Activated gamma-delta T cell treated with Interleukin-2 at 50 U/mL for 16 hours (primary cell): ENCODE measurements around the gene ZNF678.
"Not testable (repeated sequence)": the region's sequence is repeated elsewhere in the genome, so short reads cannot be mapped to it uniquely, and the experiment has no call there.

Experiments
- DNase-seq: peaks from one replicate; pipeline ENCODE4 v3.0.0-alpha.2; 2020

The ZNF678 gene

DNA sequence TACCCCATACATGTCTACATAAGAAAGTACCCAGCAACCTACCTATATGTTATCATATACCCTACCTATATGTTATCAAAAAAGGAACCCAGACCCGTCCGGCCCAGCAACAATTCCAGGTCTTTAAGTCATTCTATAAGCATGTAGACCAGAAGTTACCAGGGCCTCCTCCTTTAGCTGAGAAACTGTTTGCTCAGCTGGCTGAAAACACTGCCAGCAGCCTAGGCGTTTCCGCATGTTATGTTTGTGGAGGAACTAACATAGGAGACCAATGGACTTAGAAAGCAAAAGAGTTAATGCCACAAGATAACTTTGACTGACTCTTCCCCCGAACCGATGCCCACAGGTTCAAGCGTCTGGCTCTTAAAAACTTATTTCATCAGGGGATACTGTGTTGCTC, 7.1 kb upstream of the ZNF678 start:
- DNase-seq: no peak

DNA sequence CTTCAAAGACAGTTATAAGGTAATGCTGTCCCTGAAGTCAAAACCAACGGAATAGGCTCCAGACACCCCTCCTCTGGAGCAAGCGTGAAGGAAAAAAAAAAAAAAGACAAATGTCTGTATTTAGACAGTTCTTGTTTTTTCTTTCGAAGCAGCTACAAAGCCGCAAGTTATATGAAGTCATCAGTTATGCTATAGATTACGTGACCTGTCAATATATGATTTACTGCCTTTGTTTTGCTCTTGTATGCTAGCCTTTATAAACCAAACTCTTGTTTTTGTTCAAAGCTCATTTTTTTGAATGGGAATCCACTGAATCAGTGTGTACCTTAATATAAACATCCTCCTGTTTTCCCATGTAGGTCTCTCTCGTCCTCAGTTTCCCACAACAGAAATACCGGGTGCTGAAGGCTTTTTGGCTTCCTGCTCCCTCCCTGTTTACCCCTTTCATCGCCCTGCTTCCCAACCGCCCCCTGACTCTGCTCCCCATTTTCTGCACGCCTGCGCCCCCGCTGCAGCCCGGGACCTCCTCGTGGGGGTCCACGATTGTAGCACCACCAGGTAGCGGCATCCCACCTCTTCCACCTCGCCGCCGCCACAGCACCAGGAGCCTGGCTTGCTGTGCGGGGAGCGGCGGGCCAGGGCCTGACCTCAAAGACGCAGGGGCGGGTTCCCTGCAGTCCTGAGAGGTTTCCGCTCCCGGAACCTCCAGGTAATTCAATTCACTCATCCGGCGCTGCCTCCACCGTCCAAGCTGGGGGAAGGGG, 5.2 kb upstream of the ZNF678 start:
- no peak for DNase-seq

DNA sequence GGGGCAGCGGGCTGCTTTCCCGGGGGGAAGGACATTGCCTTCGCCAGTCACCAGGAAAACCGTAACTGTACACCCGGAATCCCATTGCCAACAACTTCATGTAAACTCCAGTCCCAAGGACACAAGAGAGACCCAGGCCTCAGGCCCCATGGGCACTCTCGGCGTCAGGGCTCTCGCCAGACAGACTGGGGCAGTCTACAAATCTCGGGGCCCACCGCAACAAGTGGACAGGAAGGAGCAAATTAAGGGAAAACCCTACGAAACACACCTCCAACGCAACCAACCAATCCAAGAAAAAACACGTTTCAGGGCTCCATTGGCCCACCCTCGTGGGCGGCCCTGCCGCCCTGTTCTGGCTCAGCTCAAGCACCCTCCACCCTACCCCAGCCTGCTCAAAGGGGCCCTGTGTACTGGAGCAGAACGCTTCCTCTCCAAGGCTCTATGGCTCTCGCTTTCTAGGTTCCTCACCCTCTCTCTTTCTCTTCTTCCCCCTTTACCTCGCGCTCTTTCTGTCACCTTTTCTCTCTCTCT, 4.6 kb upstream of the ZNF678 start:
- no peak for DNase-seq

DNA sequence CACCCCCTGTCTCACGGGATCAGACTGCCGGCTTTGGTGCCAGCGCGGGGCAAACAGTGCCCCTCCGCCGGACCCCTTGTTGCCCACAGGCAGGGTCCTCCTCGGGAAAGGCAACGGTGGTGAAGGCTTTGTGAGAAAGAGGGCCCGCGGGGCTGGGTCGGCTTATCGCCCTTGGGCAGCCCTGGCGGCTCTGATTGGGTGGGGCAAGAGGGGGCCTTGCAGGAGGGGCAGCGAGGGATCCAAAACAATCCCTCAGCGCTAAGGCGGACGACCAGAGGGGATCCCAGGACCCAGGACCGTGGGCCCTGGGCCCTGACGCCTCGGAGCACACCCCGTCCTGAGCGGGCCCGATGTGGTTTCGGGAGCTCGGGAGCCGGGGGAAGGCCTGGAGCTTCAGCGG, 3.9 kb upstream of the ZNF678 start:
- no peak for DNase-seq

DNA sequence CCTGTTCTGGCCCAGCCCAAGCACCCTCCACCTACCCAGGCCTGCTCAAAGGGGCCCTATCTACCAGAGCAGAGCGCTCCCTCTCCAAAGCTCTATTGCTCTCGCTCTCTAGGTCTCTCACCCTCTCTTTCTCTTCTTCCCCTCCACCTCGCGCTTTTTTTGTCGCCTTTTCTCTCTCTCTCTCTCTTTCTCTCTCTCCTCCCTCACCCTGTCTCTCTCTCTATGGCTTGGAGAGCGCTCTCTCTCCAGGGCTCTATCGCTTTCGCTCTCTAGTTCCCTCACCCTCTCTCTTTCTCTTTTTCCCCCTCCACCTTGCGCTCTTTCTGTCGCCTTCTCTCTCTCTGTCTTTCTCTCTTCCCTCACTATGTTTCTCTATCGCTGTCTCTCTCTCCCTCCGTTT, 3.4 kb upstream of the ZNF678 start:
- DNase-seq: no peak

DNA sequence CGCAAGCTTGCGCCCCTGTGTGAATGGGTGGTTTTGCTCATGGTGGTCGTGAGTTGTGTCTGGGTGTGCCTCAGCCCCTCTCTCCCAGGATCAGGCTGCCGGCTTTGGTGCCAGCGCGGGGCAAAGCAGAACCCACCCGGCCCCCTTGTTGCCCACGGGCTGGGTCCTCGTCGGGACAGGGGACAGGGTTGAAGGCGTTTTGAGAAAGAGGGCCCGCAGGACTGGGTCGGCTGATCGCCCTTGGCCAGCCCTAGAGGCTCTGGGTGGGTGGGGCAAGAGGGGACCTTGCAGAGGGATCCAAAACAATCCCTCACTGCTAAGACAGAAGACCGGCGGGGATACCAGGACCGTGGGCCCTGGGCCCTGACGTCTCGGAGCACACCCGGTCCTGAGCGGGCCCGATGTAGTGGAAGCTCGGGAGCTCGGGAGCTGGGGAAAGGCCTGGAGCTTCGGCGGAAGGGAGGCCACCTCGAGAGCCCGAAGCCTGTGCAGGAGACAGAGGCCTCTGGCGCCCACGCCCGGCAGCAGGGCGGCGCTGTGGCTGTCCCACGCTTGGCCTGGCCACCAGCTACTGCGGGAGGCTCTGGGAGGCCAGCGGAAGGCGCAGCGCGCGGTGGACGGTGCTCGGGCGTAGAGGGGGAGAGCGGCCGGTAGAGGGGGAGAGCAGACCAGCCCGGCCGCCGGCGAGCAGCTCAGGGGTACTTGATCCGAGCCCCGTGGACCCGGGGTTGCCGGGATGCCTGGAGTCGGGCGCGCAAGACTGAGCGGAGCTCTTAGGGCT, 2.8 kb upstream of the ZNF678 start:
- DNase-seq: no peak

DNA sequence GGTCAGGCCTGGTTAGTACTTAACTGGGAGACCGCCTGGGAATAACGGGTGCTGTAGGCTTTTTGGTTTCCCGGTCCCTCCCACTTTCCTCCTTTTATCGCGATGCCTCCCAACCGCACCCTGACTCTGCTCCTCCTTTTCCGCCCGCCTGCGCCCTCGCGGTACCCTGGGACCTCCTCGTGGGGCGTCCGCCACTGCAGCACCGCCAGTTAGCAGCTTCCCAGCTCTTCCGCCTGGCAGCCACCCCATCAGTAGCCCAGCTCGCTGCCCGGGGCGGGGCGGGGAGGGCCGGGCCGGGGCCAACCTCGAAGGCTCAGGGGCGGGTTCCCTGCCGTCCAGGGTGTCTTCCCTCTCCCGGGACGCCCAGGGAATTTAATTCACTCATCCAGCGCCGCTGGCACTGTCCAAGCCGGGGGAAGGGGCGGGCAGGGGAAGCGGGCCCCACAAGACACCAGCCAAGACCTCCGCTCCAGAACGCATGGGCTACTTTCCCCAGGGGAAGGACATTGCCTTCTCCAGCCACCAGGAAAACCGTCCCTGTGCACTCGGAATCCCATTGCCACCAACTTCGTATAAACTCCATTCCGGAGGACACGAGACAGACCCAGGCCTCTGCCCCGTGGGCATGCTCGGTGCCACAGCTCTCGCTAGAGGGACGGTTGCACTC, 2.0 kb upstream of the ZNF678 start:
- DNase-seq: no peak

DNA sequence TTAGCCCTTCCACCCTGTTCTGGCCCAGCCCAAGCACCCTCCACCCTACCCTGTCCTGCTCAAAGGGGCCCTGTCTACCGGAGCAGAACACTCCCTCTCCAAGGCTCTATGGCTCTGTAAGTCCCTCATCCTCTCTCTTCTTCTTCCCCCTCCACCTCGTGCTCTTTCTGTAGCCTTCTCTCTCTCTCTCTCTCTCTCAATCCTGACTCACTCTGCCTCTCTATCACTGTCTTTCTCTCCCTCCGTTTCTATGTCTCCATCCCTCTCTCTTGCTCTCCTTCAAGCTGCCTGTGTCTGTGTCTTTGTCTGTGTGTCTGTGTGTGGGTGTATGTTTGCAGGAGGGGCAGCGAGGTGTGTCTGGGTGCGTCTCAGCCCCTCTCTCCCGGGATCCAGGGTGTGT, 1.3 kb upstream of the ZNF678 start:
- DNase-seq: no peak

DNA sequence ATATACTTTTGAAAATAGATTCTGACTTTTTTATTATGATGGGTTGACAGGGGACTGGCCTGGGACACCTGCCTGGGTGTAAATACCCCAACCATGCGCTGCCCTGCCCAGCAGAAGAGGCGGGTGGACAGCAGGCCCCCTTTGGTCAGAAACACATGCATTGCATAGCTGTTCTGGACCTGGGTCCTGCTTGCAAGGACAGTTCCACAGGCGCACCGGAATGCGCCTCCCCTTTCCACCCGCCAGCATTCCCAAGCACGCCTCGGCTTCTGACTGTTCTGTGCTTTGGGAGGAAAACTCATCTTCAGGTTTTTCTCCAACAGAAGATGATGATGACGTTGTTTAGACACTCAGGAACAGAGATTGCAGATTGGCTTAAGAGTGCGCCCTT, 428 bp upstream of the ZNF678 start:
- no peak for DNase-seq

DNA sequence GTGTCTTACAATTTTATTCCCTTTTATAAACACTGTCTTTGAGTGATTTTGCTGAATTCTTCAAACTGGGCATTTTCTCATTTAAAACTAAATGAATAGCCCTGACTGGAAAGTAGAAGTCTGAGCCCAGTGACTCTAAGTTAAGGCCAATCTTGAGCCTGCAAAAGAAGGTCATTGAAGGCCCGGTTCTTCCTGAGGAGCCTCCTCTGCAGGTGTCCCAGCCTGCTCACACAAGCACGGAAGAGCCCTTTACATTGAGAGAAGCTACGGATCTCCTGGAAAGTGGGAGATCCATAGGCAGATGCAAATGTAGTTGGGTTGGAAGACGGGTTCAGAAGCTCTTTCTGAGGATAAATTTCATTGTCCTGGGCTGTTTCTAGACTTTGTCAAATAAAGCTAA, 3.9 kb downstream of the ZNF678 start:
- no peak for DNase-seq

DNA sequence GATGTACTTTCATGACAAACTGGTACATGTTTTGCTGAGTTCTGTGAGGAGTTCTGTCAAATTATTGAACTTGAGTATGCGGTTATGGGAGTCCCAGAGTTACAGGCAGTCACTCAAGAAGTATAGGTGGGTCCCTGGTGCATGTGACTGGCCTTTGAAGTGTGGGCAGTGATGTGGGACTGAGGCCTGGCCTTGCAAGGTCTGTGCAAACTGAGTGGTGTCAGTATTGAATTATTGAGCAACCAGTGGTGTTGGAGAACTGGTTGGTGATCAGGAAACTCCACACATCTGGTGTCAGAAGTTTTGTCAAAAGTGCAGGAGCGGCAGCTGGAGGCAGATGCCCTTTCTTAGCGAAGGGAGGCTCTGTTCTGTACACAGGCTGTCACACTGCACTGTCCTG, 5.2 kb downstream of the ZNF678 start:
- DNase-seq: no peak

DNA sequence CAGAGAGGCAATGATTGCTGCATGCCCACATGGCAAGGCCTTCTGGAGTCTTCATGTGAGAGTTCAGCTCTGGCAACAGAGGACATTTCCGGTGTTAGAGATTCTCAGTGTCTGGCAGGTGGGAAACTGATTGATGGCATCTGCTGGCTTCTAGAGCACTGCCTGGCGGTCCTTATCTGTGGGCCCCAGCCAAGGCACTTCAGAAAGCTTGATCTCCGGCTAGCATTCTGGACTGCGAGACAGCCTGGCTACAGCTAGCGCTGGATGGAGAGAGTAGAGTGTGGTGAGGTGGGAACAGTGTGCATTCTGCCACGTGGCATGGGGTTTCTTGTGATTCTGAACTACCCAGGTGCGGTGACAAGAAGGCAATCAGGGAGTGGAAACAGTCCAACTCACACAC, 9.4 kb downstream of the ZNF678 start:
- no peak for DNase-seq

DNA sequence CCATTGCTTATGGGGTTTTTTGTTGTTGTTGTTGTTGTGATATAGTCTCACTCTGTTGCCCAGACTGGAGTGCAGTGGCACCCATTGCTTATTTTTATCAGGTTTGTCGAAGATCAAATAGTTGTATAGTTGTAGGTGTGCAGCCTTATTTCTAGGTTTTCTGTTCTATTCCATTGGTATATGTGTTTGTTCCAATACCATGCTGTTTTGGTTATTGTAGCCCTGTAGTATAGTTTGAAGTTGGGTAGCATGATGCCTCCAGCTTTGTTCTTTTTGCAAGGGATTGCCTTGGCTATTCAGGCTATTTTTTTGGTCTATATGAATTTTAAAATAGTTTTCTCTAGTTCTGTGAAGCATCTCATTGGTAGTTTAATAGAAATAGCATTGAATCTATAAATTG, 11.6 kb downstream of the ZNF678 start:
- no peak for DNase-seq

DNA sequence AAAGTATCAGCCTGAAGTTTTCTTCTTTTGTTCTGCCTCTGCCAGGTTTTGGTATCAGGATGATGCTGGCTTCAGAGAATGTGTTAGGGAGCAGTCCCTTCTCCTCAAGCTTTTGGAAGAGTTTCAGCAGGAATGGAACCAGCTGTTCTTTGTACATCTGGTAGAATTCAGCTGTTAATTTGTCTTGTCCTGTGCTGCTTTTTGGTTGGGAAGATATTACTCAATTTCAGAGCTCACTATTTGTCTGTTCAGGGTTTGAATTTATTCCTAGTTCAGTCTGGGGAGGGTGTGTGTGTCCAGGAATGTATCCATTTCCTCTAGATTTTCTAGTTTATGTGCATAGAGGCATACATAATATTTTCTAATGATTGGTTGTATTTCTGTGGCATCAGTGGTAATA, 12.8 kb downstream of the ZNF678 start:
- DNase-seq: no peak

DNA sequence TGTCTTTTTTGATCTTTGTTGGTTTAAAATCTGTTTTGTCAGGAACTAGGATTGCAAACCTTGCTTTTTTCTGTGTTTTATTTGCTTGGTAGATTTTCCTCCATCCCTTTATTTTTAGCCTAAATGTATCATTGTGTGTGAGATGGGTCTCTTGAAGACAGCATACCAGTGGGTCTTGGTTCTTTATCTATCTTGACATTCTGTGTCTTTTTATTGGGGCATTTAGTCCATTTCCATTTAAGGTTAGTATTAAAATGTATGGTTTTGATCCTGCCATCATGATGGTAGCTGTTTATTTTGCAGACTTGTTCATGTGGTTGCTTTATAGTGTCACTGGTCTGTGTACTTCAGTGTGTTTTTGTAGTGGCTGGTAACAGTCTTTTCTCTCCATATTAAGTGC, 14.1 kb downstream of the ZNF678 start:
- DNase-seq: no peak

DNA sequence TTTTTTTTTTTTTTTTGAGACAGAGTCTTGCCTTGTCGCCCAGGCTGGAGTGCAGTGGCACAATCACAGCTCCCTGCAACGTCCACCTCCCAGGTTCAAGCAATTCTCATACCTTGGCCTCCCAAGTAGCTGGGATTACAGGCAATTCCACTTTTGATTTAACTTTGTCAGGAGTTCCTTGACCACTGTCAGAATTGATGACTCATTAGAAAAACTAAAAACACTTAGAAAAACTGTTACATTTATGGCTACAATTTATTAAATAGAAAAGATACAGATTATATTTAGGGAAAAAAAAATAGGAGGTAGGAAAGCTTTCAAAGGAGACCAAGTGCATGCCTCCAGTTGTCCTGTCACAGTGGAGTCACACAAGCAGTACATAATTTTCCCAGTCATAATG, 20.0 kb downstream of the ZNF678 start:
- DNase-seq: no peak

DNA sequence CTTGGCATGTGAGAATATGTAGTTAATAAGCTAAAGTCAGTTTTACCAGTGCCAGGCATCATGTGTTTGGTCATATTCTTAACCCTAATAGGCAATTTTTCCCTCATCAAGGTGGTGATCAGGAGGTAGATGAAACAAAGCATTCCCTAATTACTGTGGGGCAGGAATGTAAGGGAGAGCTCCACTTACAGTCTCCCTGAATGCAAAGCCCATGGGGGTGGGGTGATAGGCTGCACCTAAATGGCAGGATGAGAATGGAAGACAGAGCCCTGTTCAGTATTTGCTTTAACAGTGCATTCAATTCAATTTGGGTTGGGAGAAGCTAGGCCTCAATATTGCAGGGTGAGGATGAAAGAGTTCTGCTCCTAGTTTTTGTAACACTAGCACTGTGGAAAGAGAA, 23.4 kb downstream of the ZNF678 start:
- no peak for DNase-seq

DNA sequence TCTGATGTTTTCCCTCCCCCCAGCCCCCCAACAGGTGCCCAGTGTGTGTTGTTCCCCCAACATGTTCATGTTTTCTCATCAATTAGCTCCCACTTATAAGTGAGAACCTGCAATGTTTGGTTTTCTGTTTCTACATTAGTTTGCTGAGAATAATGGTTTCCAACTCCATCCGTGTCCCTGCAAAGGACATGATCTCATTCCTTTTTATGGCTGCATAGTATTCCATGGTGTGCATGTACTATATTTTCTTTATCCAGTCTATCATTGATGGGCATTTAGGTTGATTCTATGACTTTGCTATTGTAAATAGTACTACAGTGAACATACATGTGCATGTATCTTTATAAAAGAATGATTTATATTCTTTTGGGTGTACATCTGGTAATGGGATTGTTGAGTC, 24.6 kb downstream of the ZNF678 start:
- no peak for DNase-seq

DNA sequence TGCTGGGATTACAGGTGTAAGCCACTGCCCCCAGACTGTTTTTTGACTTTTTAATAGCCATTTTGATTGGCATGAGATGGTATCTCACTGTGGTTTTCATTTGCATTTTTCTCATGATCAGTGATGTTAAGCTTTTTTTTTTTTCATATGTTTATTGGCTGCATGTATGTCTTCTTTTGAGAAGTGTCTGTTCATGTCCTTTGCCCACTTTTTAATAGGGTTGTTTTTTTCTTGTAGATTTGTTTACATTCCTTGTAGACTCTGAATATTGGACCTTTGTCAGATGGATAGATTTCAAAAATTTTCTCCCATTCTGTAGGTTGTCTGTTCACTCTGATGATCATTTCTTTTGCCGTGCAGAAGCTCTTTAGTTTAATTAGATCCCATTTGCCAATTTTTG, 25.4 kb downstream of the ZNF678 start:
- DNase-seq: not testable (repeated sequence)

DNA sequence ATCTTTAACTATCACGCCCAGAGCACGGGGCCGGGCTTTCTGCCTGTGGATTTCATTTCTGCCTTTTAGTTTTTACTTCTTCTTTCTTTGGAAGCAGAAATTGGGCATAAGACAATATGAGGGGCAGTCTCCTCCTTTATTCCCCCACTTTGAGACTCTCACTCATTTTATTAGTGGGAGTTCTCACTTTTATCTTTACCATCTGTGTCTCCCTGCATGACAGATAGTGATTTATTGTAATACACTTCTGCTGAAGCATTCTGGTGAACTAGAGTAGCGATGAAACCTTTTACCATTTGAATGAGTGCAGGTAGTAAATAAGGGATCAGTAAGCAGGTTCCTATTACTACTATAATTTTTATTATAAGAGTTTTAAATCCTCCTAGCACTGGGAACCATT, 26.4 kb downstream of the ZNF678 start:
- not testable (repeated sequence) for DNase-seq

DNA sequence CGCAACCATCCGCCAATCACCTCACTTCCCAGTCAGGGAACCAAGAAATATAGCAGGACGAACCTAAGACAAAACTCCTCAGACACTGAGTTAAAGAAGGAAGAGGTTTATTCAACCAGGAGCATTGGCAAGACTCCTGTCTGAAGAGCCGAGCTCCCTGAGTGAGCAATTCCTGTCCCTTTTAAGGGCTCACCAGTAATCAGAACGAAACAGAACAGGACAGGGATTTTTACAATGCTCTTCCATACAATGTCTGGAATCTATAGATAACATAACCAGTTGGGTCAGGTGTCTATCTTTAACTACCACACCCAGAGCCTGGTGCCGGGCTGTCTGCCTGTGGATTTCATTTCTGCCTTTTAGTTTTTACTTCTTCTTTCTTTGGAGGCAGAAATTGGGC, 32.9 kb downstream of the ZNF678 start:
- not testable (repeated sequence) for DNase-seq

DNA sequence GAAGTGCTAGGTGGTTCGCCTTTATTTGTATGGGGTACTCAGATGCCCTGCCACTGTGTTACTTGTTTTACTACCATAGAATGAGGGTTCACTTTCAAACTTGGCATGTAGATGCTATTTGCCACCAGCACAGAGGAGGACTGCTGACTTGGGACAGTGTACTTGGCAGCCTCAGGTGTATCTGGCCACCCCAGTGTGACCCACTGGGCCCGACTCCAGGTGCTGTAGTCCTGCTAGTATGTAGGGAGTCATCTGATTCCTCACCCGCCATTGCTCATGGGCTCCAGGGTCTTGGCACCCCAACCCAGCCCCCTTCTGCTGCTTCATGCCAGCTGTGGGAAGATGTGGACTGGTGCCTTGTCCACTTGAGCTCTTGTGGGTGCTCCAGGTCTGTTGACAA, 40.0 kb downstream of the ZNF678 start:
- no peak for DNase-seq

DNA sequence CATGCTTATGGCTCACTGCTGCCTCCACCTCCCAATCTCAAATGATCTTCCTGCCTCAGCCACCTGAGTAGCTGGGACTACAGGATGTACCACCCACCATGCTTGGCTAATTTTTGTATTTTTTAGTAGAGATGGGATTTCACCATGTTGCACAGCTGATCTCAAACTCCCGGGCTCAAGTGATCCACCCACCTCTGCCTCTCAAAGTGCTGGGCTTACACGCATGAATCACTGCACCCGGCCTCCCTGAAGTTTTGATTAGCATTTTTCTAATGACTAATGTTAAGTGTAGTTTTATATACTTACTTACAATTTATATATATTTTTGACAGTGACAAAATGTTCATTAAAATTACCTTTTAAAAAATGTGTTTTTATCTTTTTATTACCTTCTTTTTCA, 41.1 kb downstream of the ZNF678 start:
- no peak for DNase-seq

DNA sequence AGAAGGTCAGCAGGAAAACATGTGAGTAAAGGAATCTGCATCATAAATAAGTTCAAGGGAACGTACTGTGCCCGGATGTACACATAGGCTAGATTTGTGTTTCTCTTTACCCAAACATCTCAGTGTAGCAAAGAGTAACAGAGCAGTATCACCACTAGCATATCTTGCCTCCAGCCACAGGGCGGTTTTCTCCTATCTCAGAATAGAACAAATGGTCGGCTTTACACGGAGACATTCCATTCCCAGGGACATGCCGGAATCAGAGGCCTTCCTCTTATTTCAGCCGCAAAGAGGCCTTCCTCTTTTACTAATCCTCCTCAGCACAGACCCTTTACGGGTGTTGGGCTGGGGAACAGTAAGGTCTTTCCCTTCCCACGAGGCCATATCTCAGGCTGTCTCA, 42.9 kb downstream of the ZNF678 start:
- DNase-seq: not testable (repeated sequence)
